GM19351 (cell line): ENCODE measurements around the gene PDE1A.
"Not testable (repeated sequence)": the region's sequence is repeated elsewhere in the genome, so short reads cannot be mapped to it uniquely, and the experiment has no call there.

Experiments used
- ATAC-seq: cut with Tn5 transposase; IDR thresholded peaks from one replicate; pipeline ENCODE4 v1.9.1; 2021; ENCODE audit warnings: mild to moderate bottlenecking, moderate library complexity; ENCODE audit not compliant: unreplicated experiment

The PDE1A gene

DNA sequence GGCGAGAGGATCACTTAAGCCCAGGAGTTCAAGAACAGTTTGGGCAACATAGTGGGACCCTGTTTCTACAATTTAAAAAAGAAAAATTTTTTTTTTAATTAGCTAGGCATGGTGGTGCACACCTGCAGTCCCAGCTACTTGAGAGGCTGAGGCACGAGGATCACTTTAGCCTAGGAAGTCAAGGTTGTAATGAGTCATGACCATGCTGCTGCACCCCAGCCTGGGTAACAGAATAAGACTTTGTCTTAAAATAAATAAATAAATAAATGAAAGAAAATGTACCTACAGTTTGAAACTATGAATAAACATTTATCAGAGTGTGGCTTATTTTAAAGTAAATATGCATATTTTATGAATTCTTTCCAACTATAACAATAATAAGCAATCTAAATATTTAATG lies 16.7 kb downstream of the PDE1A start:
- ATAC-seq, result no peak

DNA sequence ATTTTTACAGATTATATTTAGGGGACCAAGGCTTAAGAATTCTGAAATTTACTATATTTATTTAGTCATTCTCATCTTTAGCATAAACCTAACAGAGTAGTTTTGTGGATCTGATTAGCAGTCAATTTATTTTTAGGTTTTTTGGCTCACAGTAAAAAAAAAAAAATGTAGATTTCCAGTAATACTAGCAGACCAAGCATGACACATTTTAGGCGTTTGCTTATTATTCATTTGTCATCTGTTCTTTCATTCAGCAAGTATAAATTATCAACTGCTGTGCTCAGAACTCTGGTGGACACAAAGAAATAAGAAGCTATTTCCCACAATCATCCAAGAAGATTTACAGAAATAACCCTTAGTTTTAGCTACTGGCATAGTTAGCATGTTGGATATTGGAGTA lies 20.6 kb downstream of the PDE1A start:
- ATAC-seq, result no peak

DNA sequence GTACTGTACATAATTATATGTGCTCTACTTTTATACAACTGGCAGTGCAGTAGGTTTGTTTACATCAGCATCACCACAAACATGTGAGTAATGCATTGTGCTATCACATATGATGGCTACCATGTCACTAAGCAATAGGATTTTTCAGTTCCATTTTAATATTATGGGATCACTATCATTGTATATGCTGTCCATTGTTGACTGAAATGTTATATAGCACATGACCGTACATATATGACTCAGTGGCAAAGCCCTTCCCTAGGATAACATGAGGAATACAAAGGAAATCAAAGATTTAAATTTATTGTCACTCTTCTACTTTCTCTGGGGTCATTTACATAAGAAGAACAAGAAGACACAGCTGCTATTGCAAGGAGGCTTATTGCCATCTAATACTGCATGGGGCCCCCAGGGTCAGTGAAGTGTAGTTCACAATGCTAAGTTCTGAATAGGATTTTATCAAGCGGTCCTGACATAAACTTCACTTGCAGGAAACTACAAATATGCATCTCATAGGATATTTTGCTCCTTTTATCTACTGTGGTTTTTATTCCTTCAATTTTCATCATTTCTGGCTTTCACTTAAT lies 21.8 kb downstream of the PDE1A start:
- no peak for ATAC-seq

DNA sequence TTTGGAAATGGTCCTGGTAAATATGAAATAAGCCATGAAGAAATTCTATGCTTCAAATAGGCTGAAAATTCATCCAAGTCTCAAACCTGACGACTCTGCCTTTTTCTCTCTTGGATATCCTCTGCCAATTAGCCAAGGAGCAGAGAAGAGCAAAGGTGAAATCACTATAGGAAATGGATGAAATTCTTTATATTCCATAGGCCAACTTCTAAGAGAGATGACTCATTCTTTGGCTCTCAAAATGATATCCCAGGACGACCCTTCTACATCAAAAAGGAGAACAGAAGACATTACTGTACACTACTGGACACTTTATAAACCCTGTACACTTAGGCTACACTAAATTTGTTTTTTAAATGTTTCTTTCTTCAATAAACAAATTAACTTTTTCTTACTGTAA lies 22.7 kb downstream of the PDE1A start:
- no peak for ATAC-seq

DNA sequence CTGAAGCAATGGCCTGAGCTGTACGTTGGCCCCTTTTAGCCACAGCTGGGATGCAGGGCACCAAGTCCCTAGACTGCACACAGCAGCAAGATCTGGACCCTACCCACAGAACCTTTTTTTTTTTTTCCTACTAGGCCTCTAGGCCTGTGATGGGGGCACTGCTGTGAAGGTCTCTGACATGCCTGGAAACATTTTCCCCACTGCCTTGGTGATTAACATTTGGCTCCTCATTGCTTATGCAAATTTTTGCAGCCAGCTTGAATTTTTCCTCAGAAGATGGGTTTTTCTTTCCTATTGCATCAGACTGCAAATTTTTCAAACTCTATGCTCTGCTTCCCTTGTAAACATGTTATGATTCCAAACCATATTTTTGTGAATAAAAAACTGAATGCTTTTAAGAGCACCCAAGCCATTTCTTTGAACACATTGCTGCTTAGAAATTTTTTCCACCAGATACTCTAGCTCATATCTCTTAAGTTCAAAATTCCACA lies 33.5 kb downstream of the PDE1A start:
- no peak for ATAC-seq

DNA sequence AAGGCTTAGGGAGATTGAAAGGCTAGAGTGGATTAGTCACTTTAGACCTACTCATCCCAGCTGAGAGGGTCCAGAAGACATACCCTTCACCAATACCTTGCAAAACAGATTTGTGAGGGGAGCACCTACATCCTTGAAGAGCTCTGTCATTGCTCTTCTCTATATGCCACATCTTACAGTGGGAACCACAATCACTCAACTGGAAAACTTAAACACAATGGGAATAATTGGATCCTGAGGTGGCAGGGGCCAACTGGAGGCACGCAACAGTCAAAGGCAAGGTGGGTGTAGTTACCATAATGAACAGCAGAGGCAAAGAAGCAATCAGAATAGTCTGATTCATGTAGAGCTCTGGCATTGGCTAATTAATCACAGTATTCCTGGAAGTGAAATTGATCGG lies 35.4 kb downstream of the PDE1A start:
- no peak for ATAC-seq

DNA sequence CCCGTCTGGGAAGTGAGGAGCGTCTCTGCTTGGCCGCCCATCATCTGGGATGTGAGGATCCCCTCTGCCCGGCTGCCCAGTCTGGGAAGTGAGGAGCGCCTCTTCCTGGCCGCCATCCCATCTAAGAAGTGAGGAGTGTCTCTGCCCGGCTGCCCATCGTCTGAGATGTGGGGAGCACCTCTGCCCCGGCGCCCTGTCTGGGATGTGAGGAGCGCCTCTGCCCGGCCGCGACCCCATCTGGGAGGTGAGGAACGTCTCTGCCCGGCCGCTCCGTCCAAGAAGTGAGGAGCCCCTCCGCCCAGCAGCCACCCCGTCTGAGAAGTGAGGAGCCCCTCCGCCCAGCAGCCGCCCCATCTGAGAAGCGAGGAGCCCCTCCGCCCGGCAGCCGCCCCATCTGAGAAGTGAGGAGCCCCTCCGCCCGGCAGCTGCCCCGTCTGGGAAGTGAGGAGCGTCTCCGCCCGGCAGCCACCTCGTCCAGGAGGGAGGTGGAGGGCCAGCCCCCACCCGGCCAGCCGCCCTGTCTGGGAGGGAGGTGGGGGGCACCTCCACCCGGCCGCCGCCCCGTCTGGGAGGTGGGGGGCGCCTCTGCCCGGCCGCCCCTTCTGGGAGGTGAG lies 40.5 kb downstream of the PDE1A start:
- not testable (repeated sequence) for ATAC-seq

DNA sequence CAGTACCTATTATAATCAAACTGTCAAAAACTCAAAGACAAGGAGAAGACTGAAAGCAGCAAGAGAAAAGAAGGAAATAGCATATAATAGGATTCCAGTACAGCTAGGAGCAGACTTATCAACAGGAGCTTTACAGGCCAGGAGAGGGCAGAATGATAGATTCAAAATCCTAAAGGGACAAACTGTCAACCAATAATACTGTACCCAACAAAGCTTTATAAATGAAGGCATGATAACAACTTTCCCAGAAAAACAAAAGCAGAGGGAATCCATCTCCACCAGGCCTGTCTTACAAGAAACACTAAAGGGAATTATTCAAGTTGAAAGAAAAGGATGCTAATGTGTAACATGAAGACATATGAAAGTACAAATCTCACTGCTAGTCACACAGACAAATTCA lies 42.0 kb downstream of the PDE1A start:
- ATAC-seq, result no peak

DNA sequence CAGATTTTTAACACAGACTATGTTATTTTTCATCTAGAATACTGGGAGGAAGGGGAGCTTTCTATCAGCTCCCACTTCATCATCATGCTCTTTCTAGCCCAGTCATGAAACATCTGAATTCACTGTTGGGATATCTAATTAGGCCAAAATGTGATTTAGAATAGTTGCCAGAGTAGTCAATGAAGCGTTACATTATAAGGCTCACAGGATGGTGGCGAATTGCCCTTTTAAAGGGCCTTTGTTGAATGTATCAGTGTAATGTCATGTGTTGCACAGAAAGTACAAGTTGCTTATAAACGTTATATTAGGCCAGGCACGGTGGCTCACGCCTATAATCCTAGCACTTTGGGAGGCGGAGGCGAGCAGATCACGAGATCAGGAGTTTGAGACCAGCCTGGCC lies 45.6 kb downstream of the PDE1A start:
- no peak for ATAC-seq

DNA sequence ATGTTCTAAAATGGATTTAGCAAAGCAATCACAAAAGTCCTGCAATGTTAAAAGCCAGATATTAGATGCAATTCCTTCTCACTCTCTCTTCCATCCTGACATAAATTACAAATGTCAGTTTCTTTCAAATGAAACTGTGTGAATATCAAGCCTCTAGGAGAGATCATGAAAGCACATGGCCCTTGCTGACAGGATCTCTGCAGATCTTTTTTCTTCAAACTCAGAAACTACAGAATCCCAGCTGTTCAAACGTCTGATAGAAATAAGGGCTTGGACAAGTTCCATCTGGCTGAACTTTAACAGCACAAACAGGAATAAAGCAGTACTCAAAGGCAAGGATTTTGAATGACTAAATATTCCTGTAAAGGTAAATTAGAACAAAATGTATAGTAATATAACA lies 47.6 kb downstream of the PDE1A start:
- no peak for ATAC-seq

DNA sequence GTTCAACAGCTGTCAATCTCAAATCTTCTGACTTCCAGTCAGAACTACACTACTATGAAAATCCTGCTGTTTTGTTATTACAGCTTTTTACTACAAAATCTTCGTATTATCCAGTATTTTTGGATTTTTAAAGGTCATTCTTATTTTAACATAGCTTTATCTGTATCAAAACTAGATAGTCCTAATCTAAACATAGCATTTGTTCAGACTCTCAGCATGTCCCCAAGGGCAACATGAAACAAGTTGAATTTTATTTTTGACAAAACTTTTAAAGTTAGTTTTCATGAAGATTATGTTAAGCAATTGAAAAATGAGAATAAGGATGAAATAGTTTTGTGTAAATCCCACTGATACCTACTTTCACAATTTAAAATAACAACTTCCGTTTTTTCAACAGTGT lies 48.1 kb downstream of the PDE1A start:
- no peak for ATAC-seq

DNA sequence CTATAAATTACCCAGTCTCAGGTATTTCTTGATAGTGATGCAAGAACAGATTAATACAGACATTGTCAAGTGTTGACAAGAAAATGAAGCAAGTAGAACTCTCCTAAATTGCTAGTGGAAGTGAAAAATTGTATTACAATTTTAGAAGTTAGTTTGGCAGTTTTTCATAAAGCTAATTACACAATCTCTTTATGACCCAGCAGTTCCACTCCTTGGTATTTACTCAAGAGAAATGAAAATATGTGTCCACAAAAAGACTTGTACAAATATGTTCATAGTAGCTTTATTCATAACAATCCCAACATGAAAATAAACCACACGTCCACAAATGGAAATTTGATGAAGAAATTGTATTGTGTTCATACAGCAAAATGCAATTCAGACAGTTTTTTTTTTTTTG lies 49.4 kb downstream of the PDE1A start:
- ATAC-seq, result no peak

DNA sequence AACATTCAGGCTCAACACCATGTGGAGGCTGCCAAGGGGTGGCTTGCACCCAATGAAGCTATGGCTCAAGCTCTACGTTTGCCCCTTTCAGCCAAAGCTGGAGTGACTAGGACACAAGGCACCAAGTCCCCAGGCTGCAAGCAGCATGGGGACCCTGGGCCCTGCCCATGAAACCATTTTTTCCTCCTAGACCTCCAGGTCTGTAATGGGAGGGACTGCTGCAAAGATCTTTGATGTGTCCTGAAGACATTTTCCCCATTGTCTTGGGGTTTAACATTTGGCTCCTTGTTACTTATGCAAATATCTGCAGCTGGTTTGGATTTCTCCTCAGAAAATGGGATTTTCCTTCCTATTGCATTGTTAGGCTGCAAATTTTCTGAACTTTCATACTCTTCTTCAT lies 51.0 kb downstream of the PDE1A start:
- no peak for ATAC-seq

DNA sequence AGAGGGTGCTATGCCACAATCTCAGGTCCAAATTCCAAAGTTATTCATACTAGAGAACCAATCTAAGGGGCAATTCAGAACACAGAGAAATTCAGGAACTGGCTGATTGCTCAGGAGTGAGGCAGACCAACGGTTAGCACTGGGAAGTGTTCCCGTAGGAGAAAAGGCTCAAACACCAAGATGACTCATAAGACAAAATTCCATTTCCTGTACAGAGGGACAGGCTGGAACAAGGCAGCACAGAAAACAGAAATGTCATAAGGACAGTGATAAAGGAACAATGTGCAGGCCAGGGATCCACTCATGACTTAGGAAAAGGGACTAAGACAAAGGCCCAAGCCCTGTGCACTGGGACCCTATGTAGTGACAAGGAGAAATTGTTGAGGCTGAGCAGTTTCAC lies 54.2 kb downstream of the PDE1A start:
- no peak for ATAC-seq

DNA sequence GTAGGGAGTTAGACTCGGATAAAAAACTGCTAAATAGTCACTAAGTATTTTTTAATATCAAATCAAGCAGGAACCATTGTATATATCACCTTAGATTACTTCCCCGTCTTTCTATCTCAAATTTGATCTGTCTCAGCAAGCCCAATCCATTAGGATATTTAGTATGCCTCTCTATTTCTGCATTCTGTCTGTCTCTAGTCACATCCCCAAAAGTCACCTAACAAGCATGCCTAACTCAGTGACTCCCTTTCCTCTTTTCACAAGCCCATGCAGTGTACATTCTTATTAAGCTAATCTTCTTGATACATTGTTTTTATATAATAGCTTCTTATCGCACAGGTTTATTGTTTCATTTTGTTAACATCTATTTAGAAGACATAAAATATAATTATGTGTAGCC lies 57.8 kb downstream of the PDE1A start:
- ATAC-seq, result no peak

DNA sequence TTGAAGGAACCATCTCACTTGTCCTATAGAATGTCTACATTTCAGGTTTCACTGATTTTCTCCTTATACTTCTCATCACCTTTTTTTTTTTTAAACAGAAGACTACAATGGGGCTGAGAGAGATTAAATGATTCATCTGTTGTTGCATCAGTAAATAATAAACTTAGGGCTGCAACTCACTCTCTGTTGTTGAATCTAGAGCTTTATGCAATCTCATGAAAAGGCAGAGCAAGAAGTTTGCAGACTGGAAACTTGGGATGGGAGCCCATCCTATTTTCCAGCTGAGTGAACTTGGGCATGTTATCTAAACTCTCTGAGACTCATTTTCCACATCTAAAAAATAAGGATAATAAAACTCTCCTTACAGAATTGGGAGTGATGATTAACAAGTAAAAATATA lies 58.4 kb downstream of the PDE1A start:
- ATAC-seq, result no peak

DNA sequence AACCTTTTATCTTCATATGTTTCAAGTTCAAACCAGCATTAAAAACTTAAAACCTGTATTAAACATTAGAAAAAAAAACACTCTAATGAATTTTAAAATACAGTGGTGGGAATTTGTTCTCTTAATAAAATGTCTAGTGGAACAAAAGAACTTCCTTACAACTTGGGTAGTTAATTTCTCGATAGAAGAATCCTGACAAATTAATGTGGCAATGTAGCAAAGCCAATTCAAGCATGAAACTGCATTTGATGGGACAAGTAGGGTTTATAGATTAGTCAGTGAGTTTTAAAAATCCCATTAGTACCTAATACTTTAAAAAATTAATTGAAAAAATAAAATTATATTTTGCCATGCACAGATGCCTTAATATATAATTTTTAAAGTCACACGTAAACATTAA lies 59.4 kb downstream of the PDE1A start:
- ATAC-seq, result no peak

DNA sequence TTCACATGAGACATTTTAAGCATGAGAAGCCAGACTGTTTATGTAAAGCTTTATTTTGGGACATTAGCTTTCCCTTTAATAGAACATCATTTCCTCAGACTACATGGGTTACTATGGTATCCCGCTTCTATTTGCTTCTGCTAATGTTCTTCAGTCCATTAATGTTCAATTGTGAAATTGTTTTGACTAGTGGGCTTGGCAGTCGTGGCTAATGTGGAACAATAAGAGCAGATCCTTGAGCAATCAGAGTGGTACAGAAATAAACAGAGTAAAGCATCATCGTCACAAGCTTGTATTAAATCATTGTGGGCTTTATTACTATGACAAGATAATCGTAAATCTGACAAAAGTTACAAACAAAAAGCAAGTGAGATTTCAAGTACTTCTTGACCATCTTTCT lies 60.2 kb downstream of the PDE1A start:
- ATAC-seq, result no peak

DNA sequence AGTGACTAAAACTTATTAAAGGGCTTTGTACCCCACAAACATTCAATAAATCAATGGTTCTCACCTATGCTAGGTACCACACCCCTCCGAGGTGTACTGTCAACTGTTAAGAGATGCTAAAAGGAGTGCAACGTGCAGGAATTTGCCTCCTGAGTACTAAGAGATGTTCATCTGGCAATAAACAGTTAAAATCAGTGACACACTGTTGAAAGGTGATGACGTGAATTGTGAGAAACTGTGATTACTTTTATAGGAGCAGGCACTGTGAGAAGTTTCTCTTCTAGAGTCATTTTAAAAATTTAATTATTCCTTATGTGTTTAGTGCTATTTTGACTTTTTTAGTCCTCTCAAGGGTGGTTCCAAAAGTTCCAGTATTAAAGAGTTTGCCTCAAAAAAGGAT lies 61.0 kb downstream of the PDE1A start:
- ATAC-seq, result no peak

DNA sequence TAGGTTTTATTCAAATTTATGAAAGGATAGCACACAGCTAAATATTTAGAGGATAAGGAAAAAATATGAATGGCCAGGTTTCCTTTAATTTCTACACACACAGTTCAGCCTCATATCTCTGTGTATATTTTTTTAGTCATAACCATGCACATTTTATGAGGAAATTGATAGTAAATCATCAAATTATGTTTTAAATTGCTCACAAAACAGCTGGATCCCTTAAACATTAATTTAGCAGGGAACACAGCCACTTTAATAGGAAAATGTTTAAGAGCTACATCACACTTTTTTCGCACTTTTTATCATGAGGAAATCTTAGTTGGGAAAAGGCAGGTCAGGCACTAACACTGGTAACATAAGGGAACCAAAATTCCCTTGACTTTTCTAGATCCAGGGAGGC lies 65.4 kb downstream of the PDE1A start:
- ATAC-seq, result no peak

DNA sequence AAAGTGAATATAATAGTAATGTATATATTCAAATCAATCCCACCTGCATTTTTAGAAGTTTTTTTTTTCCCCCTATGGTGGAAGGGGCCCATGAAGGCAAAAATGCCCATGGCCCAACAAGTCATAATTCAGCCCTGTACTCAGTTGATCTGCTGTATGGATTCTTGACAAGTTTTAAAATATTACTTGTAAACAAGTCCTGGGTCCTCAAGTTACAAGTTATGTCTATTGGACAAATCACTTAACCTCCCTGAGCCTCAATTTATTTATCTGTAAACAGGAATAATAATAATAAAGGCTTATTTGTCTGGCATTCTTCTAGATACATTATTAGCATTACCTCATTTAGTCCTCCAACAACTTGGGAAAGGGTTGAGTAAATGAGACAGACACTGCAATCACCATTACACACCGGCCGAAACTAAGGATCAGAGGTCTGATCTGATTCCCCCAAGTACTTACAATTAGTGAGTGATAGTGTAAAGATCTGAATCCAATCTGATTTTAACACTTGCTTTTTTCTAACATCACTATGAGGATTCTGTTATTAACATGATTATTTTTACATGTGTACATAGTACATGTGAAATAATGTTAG lies 66.1 kb downstream of the PDE1A start:
- ATAC-seq, result no peak

DNA sequence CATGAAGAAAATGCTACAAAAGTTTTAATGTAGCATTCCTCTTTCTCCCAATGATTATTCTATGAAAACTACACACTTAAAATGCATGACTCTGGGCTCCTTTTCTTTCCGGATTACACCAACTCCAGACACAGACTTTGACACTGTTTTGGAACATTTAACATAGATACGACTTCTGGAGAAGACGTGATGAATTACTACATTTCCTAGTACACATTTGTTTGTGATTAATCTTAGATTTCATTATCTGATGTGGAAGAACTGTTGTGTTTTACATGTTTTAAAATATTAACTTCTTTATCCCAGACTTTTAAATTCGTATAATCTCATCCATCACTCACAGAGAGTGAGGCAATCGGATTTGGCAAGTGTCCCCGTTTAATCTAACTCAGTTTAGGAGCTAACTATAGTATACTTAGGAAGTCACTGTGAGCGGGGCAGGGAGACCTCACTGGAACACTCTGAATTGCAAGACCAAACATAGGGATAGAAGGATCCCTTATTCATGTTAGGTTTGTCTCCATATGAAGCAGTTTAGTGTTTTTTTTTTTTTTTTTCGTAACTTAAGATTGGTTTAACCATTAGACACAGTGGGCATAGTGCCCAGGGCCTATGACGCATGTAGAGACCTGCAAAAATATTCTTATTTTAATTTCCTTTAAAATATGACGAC lies 66.7 kb downstream of the PDE1A start:
- ATAC-seq, result no peak
